ENCODE data around the gene TGFBRAP1.

DNA sequence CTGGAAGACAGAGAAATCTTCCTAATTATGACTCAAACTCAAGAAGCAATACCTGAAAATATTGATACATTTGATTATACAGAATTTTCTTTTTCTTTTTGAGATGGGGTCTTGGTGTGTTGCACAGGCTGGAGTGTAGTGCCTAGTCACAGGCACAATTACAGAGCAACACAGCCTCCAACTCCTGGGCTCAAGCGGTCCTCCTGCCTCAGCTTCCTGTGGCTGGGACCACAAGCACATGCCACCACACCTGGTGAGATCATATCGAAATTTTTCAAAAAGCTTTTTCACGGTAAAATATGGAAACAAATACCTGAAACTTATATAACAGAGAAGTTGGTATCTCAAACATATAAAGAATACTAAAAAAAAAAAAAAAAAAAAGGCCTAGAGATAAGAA is 27.9 kb downstream of the TGFBRAP1 start:
- TF ChIP-seq, protein P1, sequence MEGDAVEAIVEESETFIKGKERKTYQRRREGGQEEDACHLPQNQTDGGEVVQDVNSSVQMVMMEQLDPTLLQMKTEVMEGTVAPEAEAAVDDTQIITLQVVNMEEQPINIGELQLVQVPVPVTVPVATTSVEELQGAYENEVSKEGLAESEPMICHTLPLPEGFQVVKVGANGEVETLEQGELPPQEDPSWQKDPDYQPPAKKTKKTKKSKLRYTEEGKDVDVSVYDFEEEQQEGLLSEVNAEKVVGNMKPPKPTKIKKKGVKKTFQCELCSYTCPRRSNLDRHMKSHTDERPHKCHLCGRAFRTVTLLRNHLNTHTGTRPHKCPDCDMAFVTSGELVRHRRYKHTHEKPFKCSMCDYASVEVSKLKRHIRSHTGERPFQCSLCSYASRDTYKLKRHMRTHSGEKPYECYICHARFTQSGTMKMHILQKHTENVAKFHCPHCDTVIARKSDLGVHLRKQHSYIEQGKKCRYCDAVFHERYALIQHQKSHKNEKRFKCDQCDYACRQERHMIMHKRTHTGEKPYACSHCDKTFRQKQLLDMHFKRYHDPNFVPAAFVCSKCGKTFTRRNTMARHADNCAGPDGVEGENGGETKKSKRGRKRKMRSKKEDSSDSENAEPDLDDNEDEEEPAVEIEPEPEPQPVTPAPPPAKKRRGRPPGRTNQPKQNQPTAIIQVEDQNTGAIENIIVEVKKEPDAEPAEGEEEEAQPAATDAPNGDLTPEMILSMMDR (IDR thresholded peaks at IDR 0.05; ENCODE audit: insufficient read depth, low read length), result no peak
- no peak for TF ChIP-seq POLR2AphosphoS5 (IDR thresholded peaks at IDR 0.05; ENCODE audit: low read depth)
- TF ChIP-seq, protein P2, sequence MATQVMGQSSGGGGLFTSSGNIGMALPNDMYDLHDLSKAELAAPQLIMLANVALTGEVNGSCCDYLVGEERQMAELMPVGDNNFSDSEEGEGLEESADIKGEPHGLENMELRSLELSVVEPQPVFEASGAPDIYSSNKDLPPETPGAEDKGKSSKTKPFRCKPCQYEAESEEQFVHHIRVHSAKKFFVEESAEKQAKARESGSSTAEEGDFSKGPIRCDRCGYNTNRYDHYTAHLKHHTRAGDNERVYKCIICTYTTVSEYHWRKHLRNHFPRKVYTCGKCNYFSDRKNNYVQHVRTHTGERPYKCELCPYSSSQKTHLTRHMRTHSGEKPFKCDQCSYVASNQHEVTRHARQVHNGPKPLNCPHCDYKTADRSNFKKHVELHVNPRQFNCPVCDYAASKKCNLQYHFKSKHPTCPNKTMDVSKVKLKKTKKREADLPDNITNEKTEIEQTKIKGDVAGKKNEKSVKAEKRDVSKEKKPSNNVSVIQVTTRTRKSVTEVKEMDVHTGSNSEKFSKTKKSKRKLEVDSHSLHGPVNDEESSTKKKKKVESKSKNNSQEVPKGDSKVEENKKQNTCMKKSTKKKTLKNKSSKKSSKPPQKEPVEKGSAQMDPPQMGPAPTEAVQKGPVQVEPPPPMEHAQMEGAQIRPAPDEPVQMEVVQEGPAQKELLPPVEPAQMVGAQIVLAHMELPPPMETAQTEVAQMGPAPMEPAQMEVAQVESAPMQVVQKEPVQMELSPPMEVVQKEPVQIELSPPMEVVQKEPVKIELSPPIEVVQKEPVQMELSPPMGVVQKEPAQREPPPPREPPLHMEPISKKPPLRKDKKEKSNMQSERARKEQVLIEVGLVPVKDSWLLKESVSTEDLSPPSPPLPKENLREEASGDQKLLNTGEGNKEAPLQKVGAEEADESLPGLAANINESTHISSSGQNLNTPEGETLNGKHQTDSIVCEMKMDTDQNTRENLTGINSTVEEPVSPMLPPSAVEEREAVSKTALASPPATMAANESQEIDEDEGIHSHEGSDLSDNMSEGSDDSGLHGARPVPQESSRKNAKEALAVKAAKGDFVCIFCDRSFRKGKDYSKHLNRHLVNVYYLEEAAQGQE (IDR thresholded peaks at IDR 0.05; ENCODE audit: insufficient replicate concordance, low read depth), result no peak
- TF ChIP-seq GABPA (IDR thresholded peaks at IDR 0.05; ENCODE audit: low read depth), result no peak
